NCI-H510A (cell line): ENCODE results near the gene APLP2.

Experiments used
- DNase-seq: peaks from one replicate; lab custom pipeline; 2025; lab: John Stamatoyannopoulos, UW

Gene APLP2

GRCh38 chr11:130055617-130056016 lies 14.1 kb upstream of the APLP2 start:
- no peak for DNase-seq

GRCh38 chr11:130061017-130061416 lies 8.7 kb upstream of the APLP2 start:
- DNase-seq, result no peak

GRCh38 chr11:130062026-130062425 lies 7.7 kb upstream of the APLP2 start:
- no peak for DNase-seq

GRCh38 chr11:130063451-130063850 lies 6.2 kb upstream of the APLP2 start:
- no peak for DNase-seq

GRCh38 chr11:130064596-130064995 lies 5.1 kb upstream of the APLP2 start:
- DNase-seq, result no peak

- no peak for DNase-seq
These were observed 3.4 kb upstream of the APLP2 start for GRCh38 chr11:130066338-130066737.

GRCh38 chr11:130068546-130068985 lies 1.1 kb upstream of the APLP2 start:
- DNase-seq, result no peak

- peak; percentile 78 for DNase-seq
These were observed 572 bp upstream of the APLP2 start for GRCh38 chr11:130068986-130069658.

GRCh38 chr11:130070109-130070845 lies 583 bp downstream of the APLP2 start:
- DNase-seq, result peak; percentile 35

- no peak for DNase-seq
These were observed 1.1 kb downstream of the APLP2 start for GRCh38 chr11:130070846-130071200.

GRCh38 chr11:130071211-130071712 lies 1.6 kb downstream of the APLP2 start:
- DNase-seq, result no peak

GRCh38 chr11:130074736-130075135 lies 5.0 kb downstream of the APLP2 start:
- DNase-seq, result no peak

GRCh38 chr11:130076778-130077481 lies 7.2 kb downstream of the APLP2 start:
- DNase-seq, result no peak

- no peak for DNase-seq
These were observed 8.0 kb downstream of the APLP2 start for GRCh38 chr11:130077671-130078070.

GRCh38 chr11:130078080-130078479 lies 8.4 kb downstream of the APLP2 start:
- no peak for DNase-seq

GRCh38 chr11:130085671-130086290 lies 16.1 kb downstream of the APLP2 start:
- no peak for DNase-seq

GRCh38 chr11:130086669-130087068 lies 17.0 kb downstream of the APLP2 start:
- DNase-seq, result no peak

GRCh38 chr11:130087294-130087926 lies 17.7 kb downstream of the APLP2 start:
- no peak for DNase-seq

GRCh38 chr11:130088217-130088616 lies 18.5 kb downstream of the APLP2 start:
- DNase-seq, result no peak

- DNase-seq, result no peak
These were observed 19.4 kb downstream of the APLP2 start for GRCh38 chr11:130088919-130089673.

- DNase-seq, result no peak
These were observed 20.0 kb downstream of the APLP2 start for GRCh38 chr11:130089674-130090073.
